HepG2 (cell line): Measurements from ENCODE around the gene FBXO5. TPM values are rescaled to one million over a fixed set of nuclear protein-coding genes. Genes with fewer than 3 reads are reported as not detected.

ENCODE experiments used
- CREB1 ChIP-seq, 2 experiments: fragments of 450-650 bp in 1 of 2; IDR thresholded peaks; 2 replicates each; pipeline ENCODE4 v1.6.1; 2016 to 2017; ENCODE audit warnings: control low read depth in 1 of 2, mild to moderate bottlenecking in 1 of 2, missing compliant biosample characterization in 1 of 2, missing genetic modification characterization in 1 of 2
- GZF1 ChIP-seq: sonication (generic); formaldehyde crosslinking; IDR thresholded peaks from 2 replicates; pipeline ENCODE4 v1.5.1; 2020; ENCODE audit warnings: mild to moderate bottlenecking, missing genetic modification reagents
- HNRNPL ChIP-seq: fragments of 200-400 bp; formaldehyde crosslinking; IDR thresholded peaks from 2 replicates; pipeline ENCODE4 v1.6.1; 2017; ENCODE audit warnings: mild to moderate bottlenecking, low read depth, low read length
- IRF2 ChIP-seq: IDR thresholded peaks from 2 replicates; pipeline ENCODE4 v1.6.1; 2018; ENCODE audit warnings: missing genetic modification reagents, missing compliant biosample characterization
- ISX ChIP-seq: sonication (generic); formaldehyde crosslinking; conservative IDR thresholded peaks from 2 replicates; pipeline ENCODE4 v1.5.0; 2020; ENCODE audit warnings: missing genetic modification reagents
- KAT2B ChIP-seq: fragments of 150-350 bp; IDR thresholded peaks from 2 replicates; pipeline ENCODE4 v1.6.1; 2014; ENCODE audit warnings: low read depth, low read length, borderline replicate concordance
- NR2C2 ChIP-seq: sonication (generic); formaldehyde crosslinking; IDR thresholded peaks from 2 replicates; pipeline ENCODE4 v1.4.0; 2020; ENCODE audit warnings: missing genetic modification reagents, mild to moderate bottlenecking, moderate library complexity, borderline replicate concordance
- PLRG1 ChIP-seq: fragments of 450-650 bp; conservative IDR thresholded peaks from 2 replicates; pipeline ENCODE4 v1.6.1; 2016
- PTBP1 ChIP-seq: fragments of 200-400 bp; formaldehyde crosslinking; IDR thresholded peaks from 2 replicates; pipeline ENCODE4 v1.6.1; 2018; ENCODE audit warnings: low read length, low read depth; ENCODE audit not compliant: poor library complexity, severe bottlenecking
- TEAD3 ChIP-seq: optimal IDR thresholded peaks from 2 replicates; pipeline ENCODE3; 2016; ENCODE audit warnings: borderline replicate concordance
- XBP1 ChIP-seq: sonication (generic); formaldehyde crosslinking; IDR thresholded peaks from 2 replicates; pipeline ENCODE4 v1.5.0; 2020; ENCODE audit warnings: missing genetic modification reagents
- ZMYM4 ChIP-seq: sonication (generic); formaldehyde crosslinking; IDR thresholded peaks from 2 replicates; pipeline ENCODE4 v1.8.1; 2023; ENCODE audit warnings: mild to moderate bottlenecking, missing genetic modification reagents
- ZNF256 ChIP-seq: sonication (generic); formaldehyde crosslinking; conservative IDR thresholded peaks from 2 replicates; pipeline ENCODE4 v1.4.0; 2020; ENCODE audit warnings: missing genetic modification reagents
- ZNF335 ChIP-seq: sonication (generic); formaldehyde crosslinking; IDR thresholded peaks from 2 replicates; pipeline ENCODE4 v1.4.0; 2020; ENCODE audit warnings: missing genetic modification reagents
- ZNF33A ChIP-seq: sonication (generic); formaldehyde crosslinking; IDR thresholded peaks from 2 replicates; pipeline ENCODE4 v1.5.1; 2020; ENCODE audit warnings: missing genetic modification reagents, mild to moderate bottlenecking, moderate library complexity, borderline replicate concordance
- polyA plus RNA-seq, 8 experiments: library from polyadenylated mRNA; depleted of rRNA in 3 of 8; stranded (reverse) in 7 of 8; unstranded in 1 of 8; fragments of >200 nt; fragmentation: Illumina TruSeq in 4 of 8; extraction: Trizol in 4 of 8; gene quantifications; 2 replicates each; pipeline versions ENCODE4 v1.2.1 to v1.2.3, GENCODE V29; 2011 to 2016; ENCODE audit warnings: low read depth in 4 of 8, missing spikeins in 1 of 8, mixed read lengths in 1 of 8; ENCODE audit not compliant: insufficient read depth in 1 of 8
- total RNA-seq, 5 experiments: library from RNA; depleted of rRNA; stranded (reverse); fragments of >200 nt; fragmentation: Illumina TruSeq; extraction: Trizol; gene quantifications; 2 replicates each; pipeline ENCODE4 v1.2.3, GENCODE V29; 2016; ENCODE audit warnings: low read depth in 1 of 5
- TF ChIP-seq, protein P1 (sequence below), 2 experiments: sonication (generic) in 1 of 2; formaldehyde crosslinking in 1 of 2; IDR thresholded peaks; 2 replicates each; pipeline versions ENCODE4 v1.4.0 to v1.6.1; 2016 to 2020; ENCODE audit warnings: borderline replicate concordance in 1 of 2, low read depth in 1 of 2, mild to moderate bottlenecking in 1 of 2, missing genetic modification reagents in 1 of 2
- TF ChIP-seq, protein P2 (sequence below): sonication (generic); formaldehyde crosslinking; IDR thresholded peaks from 2 replicates; pipeline ENCODE4 v1.8.0; 2022; ENCODE audit warnings: mild to moderate bottlenecking, missing genetic modification reagents; ENCODE audit not compliant: insufficient replicate concordance
- TF ChIP-seq, protein P3 (sequence below): sonication (generic); formaldehyde crosslinking; IDR thresholded peaks from 2 replicates; pipeline ENCODE4 v1.5.0; 2020; ENCODE audit warnings: mild to moderate bottlenecking, missing genetic modification reagents, borderline replicate concordance

Gene FBXO5
- total and polyA plus RNA-seq, 2 of the 13 experiments (the other 11 are each of a cell fraction or from before 2014, with no cell fraction given), result 15.8 to 41.5 TPM

DNA sequence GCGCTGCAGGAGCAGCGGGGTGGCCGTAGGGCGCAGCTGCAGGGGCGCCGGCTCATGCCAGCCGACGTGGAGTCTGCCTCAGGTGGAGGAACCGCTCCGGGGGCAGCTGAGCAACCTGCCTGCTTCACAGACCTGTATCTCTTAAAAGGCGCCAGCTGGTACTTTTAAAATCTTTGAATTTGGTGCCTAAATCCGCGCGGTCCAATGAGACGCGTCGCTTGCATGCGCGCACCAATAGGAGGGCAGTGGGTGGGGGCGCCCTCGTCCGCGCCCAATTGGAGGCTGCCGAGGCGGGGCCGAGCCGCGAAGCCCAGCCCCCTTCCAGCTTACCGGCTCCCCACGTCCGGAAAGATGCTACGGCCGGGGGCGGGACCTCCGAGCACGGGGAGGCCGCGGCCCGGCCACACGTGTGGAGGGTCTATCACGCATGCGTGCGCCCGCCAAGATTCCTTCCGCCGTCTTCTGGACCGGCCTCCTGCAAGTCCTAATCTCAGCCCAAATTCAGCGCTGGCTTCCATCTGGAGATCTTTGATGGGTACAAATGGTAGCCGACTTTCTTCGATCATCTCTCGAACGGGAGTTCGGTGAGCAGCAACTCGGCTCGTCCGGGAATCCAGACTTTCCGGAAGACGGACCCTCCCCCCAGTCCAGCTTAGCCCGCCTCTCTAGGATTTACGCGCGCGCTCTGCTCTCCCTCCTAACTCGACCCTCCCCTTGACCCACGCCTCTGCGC lies at the start of gene FBXO5 (continued):
- TF ChIP-seq, protein P1, sequence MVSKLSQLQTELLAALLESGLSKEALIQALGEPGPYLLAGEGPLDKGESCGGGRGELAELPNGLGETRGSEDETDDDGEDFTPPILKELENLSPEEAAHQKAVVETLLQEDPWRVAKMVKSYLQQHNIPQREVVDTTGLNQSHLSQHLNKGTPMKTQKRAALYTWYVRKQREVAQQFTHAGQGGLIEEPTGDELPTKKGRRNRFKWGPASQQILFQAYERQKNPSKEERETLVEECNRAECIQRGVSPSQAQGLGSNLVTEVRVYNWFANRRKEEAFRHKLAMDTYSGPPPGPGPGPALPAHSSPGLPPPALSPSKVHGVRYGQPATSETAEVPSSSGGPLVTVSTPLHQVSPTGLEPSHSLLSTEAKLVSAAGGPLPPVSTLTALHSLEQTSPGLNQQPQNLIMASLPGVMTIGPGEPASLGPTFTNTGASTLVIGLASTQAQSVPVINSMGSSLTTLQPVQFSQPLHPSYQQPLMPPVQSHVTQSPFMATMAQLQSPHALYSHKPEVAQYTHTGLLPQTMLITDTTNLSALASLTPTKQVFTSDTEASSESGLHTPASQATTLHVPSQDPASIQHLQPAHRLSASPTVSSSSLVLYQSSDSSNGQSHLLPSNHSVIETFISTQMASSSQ (IDR thresholded peaks at IDR 0.05; ENCODE audit: low read depth), result no peak
- TF ChIP-seq, protein P1 (CRISPR knock-in tag; IDR thresholded peaks at IDR 0.05; ENCODE audit: borderline replicate concordance), result peak; percentile 43; the same call in 1 of the 2 replicates
- peak; percentile 6 for TF ChIP-seq TEAD3 (CRISPR knock-in tag)
- TF ChIP-seq, protein P2, sequence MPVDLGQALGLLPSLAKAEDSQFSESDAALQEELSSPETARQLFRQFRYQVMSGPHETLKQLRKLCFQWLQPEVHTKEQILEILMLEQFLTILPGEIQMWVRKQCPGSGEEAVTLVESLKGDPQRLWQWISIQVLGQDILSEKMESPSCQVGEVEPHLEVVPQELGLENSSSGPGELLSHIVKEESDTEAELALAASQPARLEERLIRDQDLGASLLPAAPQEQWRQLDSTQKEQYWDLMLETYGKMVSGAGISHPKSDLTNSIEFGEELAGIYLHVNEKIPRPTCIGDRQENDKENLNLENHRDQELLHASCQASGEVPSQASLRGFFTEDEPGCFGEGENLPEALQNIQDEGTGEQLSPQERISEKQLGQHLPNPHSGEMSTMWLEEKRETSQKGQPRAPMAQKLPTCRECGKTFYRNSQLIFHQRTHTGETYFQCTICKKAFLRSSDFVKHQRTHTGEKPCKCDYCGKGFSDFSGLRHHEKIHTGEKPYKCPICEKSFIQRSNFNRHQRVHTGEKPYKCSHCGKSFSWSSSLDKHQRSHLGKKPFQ (CRISPR knock-in tag), result peak; percentile 76
- TF ChIP-seq PLRG1, result no peak
- peak; percentile 83 for TF ChIP-seq XBP1 (CRISPR knock-in tag)
- peak; percentile 59; the same call in 1 of the 2 replicates for TF ChIP-seq ZNF335
- peak; percentile 49; the same call in 1 of the 2 replicates for TF ChIP-seq ZMYM4 (CRISPR knock-in tag)
- TF ChIP-seq, protein P3, sequence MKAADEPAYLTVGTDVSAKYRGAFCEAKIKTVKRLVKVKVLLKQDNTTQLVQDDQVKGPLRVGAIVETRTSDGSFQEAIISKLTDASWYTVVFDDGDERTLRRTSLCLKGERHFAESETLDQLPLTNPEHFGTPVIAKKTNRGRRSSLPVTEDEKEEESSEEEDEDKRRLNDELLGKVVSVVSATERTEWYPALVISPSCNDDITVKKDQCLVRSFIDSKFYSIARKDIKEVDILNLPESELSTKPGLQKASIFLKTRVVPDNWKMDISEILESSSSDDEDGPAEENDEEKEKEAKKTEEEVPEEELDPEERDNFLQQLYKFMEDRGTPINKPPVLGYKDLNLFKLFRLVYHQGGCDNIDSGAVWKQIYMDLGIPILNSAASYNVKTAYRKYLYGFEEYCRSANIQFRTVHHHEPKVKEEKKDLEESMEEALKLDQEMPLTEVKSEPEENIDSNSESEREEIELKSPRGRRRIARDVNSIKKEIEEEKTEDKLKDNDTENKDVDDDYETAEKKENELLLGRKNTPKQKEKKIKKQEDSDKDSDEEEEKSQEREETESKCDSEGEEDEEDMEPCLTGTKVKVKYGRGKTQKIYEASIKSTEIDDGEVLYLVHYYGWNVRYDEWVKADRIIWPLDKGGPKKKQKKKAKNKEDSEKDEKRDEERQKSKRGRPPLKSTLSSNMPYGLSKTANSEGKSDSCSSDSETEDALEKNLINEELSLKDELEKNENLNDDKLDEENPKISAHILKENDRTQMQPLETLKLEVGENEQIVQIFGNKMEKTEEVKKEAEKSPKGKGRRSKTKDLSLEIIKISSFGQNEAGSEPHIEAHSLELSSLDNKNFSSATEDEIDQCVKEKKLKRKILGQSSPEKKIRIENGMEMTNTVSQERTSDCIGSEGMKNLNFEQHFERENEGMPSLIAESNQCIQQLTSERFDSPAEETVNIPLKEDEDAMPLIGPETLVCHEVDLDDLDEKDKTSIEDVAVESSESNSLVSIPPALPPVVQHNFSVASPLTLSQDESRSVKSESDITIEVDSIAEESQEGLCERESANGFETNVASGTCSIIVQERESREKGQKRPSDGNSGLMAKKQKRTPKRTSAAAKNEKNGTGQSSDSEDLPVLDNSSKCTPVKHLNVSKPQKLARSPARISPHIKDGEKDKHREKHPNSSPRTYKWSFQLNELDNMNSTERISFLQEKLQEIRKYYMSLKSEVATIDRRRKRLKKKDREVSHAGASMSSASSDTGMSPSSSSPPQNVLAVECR, result peak; percentile 100
- no peak for TF ChIP-seq PTBP1
- TF ChIP-seq GZF1 (CRISPR knock-in tag), result no peak
- no peak for TF ChIP-seq KAT2B
- TF ChIP-seq NR2C2, result peak; percentile 88
- TF ChIP-seq HNRNPL, result peak; percentile 66; the same call in 1 of the 2 replicates
- peak; percentile 79 for TF ChIP-seq ZNF256 (CRISPR knock-in tag)
- TF ChIP-seq ISX (CRISPR knock-in tag), result no peak
- peak; percentile 60 for TF ChIP-seq CREB1 (IDR thresholded peaks at IDR 0.05)
- TF ChIP-seq CREB1 (CRISPR knock-in tag; IDR thresholded peaks at IDR 0.05), result no peak; the same call in 1 of the 2 replicates
- TF ChIP-seq ZNF33A (CRISPR knock-in tag), result peak; percentile 99; the same call in 1 of the 2 replicates
- TF ChIP-seq IRF2 (CRISPR knock-in tag), result peak; percentile 20; the same call in 1 of the 2 replicates
